Smooth muscle cell (in vitro differentiated cells): ENCODE results near the gene SNX9. TPM values are rescaled to one million over a fixed set of nuclear protein-coding genes. Genes with fewer than 3 reads are reported as not detected.

ENCODE experiments used
- DNase-seq: peaks from one replicate; lab custom pipeline; 2025; ENCODE audit not compliant: unreplicated experiment; lab: John Stamatoyannopoulos, UW
- H2AFZ ChIP-seq: fragments of 200-600 bp; sonication (generic); 2 replicates; pipeline ENCODE4 v1.6.0; 2016; ENCODE audit warnings: antibody characterized with exemption, low read depth, mild to moderate bottlenecking
- H3F3A ChIP-seq: fragments of 200-600 bp; sonication (generic); 2 replicates; pipeline ENCODE4 v1.6.0; 2017; ENCODE audit warnings: antibody characterized with exemption, low read depth
- H3K27ac ChIP-seq: fragments of 200-600 bp; sonication (generic); 2 replicates; pipeline ENCODE4 v1.5.1; 2016; ENCODE audit warnings: low read depth, mild to moderate bottlenecking
- H3K27me3 ChIP-seq: fragments of 200-600 bp; sonication (generic); 2 replicates; pipeline ENCODE4 v1.6.1; 2016; ENCODE audit warnings: low read depth, mild to moderate bottlenecking
- H3K36me3 ChIP-seq: fragments of 200-600 bp; sonication (generic); 2 replicates; pipeline ENCODE4 v1.5.1; 2016; ENCODE audit warnings: low read depth
- H3K4me1 ChIP-seq: fragments of 200-600 bp; sonication (generic); 2 replicates; pipeline ENCODE4 v1.5.1; 2016; ENCODE audit warnings: low read depth
- H3K4me2 ChIP-seq: fragments of 200-600 bp; sonication (generic); 2 replicates; pipeline ENCODE4 v1.6.0; 2016; ENCODE audit warnings: mild to moderate bottlenecking
- H3K4me3 ChIP-seq: fragments of 200-600 bp; sonication (generic); 2 replicates; pipeline ENCODE4 v1.5.1; 2016; ENCODE audit warnings: mild to moderate bottlenecking
- H3K79me2 ChIP-seq: fragments of 200-600 bp; sonication (generic); 2 replicates; pipeline ENCODE4 v1.6.0; 2016; ENCODE audit warnings: low read depth, mild to moderate bottlenecking
- H3K9ac ChIP-seq: fragments of 200-600 bp; sonication (generic); 2 replicates; pipeline ENCODE4 v1.6.0; 2016; ENCODE audit warnings: low read depth
- H3K9me3 ChIP-seq: fragments of 200-600 bp; sonication (generic); replicated peaks from 2 replicates; pipeline ENCODE4 v1.5.1; 2016; ENCODE audit warnings: low read depth
- H4K20me1 ChIP-seq: fragments of 200-600 bp; sonication (generic); 2 replicates; pipeline ENCODE4 v1.6.0; 2016; ENCODE audit warnings: low read depth
- WGBS: methylation state at CpG from one replicate; pipeline ENCODE4 v1.1.7; 2016; ENCODE audit warnings: low lambda C conversion rate; 5-methylcytosine and 5-hydroxymethylcytosine counted together
- polyA plus RNA-seq: library from polyadenylated mRNA; unstranded; fragments of >200 nt; fragmentation: Nextera tagmentation; extraction: Ambion mirVana; gene quantifications from 2 replicates; pipeline ENCODE4 v1.2.1, GENCODE V29; 2016
- total RNA-seq: library from RNA; depleted of rRNA; stranded (reverse); fragments of >200 nt; gene quantifications from 2 replicates; pipeline ENCODE4 v1.2.3, GENCODE V29; 2014
- TF ChIP-seq, protein P1 (sequence below): fragments of 200-600 bp; sonication (generic); IDR thresholded peaks from 2 replicates; pipeline ENCODE4 v1.5.1; 2017; ENCODE audit warnings: borderline replicate concordance, mild to moderate bottlenecking, antibody characterized with exemption; ENCODE audit not compliant: insufficient read depth, poor library complexity, severe bottlenecking

SNX9 gene
- total and polyA plus RNA-seq, 2 experiments from 2014 or later, result 28.9 to 29.0 TPM

GRCh38 chr6:157779705-157780604, 43.1 kb upstream of the SNX9 start:
- 68% methylated on average over 9 of the region's 9 CpGs for WGBS
- DNase-seq, result no peak
- H3K27ac ChIP-seq, result no peak overlapping the region
- H3F3A ChIP-seq, result no peaks in the 10 kb centered on the region
- no peaks in the 10 kb centered on the region for H3K79me2 ChIP-seq
- no peak overlapping the region for H2AFZ ChIP-seq
- TF ChIP-seq, protein P1, sequence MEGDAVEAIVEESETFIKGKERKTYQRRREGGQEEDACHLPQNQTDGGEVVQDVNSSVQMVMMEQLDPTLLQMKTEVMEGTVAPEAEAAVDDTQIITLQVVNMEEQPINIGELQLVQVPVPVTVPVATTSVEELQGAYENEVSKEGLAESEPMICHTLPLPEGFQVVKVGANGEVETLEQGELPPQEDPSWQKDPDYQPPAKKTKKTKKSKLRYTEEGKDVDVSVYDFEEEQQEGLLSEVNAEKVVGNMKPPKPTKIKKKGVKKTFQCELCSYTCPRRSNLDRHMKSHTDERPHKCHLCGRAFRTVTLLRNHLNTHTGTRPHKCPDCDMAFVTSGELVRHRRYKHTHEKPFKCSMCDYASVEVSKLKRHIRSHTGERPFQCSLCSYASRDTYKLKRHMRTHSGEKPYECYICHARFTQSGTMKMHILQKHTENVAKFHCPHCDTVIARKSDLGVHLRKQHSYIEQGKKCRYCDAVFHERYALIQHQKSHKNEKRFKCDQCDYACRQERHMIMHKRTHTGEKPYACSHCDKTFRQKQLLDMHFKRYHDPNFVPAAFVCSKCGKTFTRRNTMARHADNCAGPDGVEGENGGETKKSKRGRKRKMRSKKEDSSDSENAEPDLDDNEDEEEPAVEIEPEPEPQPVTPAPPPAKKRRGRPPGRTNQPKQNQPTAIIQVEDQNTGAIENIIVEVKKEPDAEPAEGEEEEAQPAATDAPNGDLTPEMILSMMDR, result no peak
- H3K27me3 ChIP-seq, result no peaks in the 10 kb centered on the region
- H3K4me3 ChIP-seq, result no peak overlapping the region
- no peaks in the 10 kb centered on the region for H3K4me1 ChIP-seq
- H3K36me3 ChIP-seq, result no peaks in the 10 kb centered on the region
- no peak overlapping the region for H3K4me2 ChIP-seq
- no peak overlapping the region for H3K9ac ChIP-seq
- H4K20me1 ChIP-seq, result no peaks in the 10 kb centered on the region
- H3K9me3 ChIP-seq, result no peaks in the 10 kb centered on the region

DNA sequence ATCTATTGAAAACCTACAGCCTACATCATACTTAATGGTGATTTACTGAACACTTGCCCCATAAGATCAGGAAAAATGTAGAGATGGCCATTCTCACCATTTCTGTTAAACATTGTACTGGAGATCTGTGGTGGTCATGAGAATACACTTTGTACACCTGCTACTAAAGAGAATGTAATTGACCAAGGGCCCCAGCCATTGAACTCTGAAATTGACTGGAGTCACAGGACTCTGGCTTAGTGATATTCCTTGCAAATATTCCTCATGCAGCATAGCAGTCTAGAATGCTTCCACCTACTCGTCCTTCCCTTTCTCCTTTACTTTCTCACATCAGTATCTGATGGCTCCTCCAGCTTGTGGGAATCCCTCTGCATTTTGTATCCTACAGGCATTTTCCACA, 37.4 kb upstream of the SNX9 start:
- no peaks in the 10 kb centered on the region for H3K79me2 ChIP-seq
- H3K4me3 ChIP-seq, result no peak overlapping the region
- 88% methylated on average over 1 of the region's 1 CpG for WGBS
- H4K20me1 ChIP-seq, result no peaks in the 10 kb centered on the region
- no peaks in the 10 kb centered on the region for H3K9me3 ChIP-seq
- H3K9ac ChIP-seq, result no peak overlapping the region
- TF ChIP-seq, protein P1, result no peak
- H3F3A ChIP-seq, result no peaks in the 10 kb centered on the region
- DNase-seq, result no peak
- no peaks in the 10 kb centered on the region for H3K27me3 ChIP-seq
- H3K36me3 ChIP-seq, result no peaks in the 10 kb centered on the region
- no peak overlapping the region for H3K4me2 ChIP-seq
- no peaks in the 10 kb centered on the region for H3K4me1 ChIP-seq
- H2AFZ ChIP-seq, result no peak overlapping the region
- no peak overlapping the region for H3K27ac ChIP-seq

GRCh38 chr6:157786221-157786620, 36.8 kb upstream of the SNX9 start:
- H3K4me1 ChIP-seq, result no peaks in the 10 kb centered on the region
- no peak overlapping the region for H2AFZ ChIP-seq
- no peaks in the 10 kb centered on the region for H4K20me1 ChIP-seq
- no peak for DNase-seq
- H3K4me3 ChIP-seq, result no peak overlapping the region
- H3K79me2 ChIP-seq, result no peaks in the 10 kb centered on the region
- no peak overlapping the region for H3K9ac ChIP-seq
- TF ChIP-seq, protein P1, result no peak
- no peaks in the 10 kb centered on the region for H3K27me3 ChIP-seq
- no peak overlapping the region for H3K4me2 ChIP-seq
- 95% methylated on average over 3 of the region's 3 CpGs for WGBS
- no peaks in the 10 kb centered on the region for H3F3A ChIP-seq
- H3K36me3 ChIP-seq, result no peaks in the 10 kb centered on the region
- no peaks in the 10 kb centered on the region for H3K9me3 ChIP-seq
- H3K27ac ChIP-seq, result no peak overlapping the region

- DNase-seq, result no peak
- TF ChIP-seq, protein P1, result no peak
- no peaks in the 10 kb centered on the region for H3K9me3 ChIP-seq
- H3K79me2 ChIP-seq, result no peaks in the 10 kb centered on the region
- H4K20me1 ChIP-seq, result no peaks in the 10 kb centered on the region
- H3K27me3 ChIP-seq, result no peaks in the 10 kb centered on the region
- no peak overlapping the region for H2AFZ ChIP-seq
- H3K27ac ChIP-seq, result no peak overlapping the region
- H3K9ac ChIP-seq, result no peak overlapping the region
- H3K4me1 ChIP-seq, result no peaks in the 10 kb centered on the region
- WGBS, result 92% methylated on average over 1 of the region's 1 CpG
- H3K4me3 ChIP-seq, result no peak overlapping the region
- no peak overlapping the region for H3K4me2 ChIP-seq
- H3F3A ChIP-seq, result no peaks in the 10 kb centered on the region
- no peaks in the 10 kb centered on the region for H3K36me3 ChIP-seq
These were observed 36.0 kb upstream of the SNX9 start for GRCh38 chr6:157787080-157787479.
